ENCODE data around the gene ATG5.

The ATG5 gene

GRCh38 chr6:106181664-106182418 lies 143.7 kb downstream of the ATG5 start:
- DNase-seq (ENCODE audit: low read depth, low spot score): no peak

GRCh38 chr6:106180208-106180607 lies 145.4 kb downstream of the ATG5 start:
- no peak for DNase-seq (ENCODE audit: low read depth, low spot score)

- DNase-seq (ENCODE audit: low read depth, low spot score): no peak
Observed at GRCh38 chr6:106178900-106179299, 146.7 kb downstream of the ATG5 start.

DNA sequence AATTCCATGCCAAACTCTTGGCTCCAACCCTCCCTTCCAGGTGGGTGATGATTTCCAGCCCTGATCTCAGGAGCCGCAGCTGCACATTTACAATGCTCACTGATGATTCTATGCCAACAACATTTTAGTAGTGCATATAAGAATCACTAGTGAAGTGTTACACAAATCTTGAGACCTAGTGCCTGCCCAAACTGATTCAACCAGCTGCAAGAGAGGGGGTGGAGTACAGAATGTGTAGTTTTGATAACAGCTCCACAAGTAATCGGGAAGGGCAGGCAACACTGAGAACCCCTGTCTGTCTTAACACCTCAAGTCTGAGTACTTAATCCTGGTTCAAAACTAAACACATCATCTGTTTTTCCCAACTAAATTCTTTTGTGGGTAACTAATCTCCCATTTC lies 147.8 kb downstream of the ATG5 start:
- no peak for DNase-seq (ENCODE audit: low read depth, low spot score)

GRCh38 chr6:106173124-106173879 lies 152.3 kb downstream of the ATG5 start:
- DNase-seq (ENCODE audit: low read depth, low spot score): no peak

DNA sequence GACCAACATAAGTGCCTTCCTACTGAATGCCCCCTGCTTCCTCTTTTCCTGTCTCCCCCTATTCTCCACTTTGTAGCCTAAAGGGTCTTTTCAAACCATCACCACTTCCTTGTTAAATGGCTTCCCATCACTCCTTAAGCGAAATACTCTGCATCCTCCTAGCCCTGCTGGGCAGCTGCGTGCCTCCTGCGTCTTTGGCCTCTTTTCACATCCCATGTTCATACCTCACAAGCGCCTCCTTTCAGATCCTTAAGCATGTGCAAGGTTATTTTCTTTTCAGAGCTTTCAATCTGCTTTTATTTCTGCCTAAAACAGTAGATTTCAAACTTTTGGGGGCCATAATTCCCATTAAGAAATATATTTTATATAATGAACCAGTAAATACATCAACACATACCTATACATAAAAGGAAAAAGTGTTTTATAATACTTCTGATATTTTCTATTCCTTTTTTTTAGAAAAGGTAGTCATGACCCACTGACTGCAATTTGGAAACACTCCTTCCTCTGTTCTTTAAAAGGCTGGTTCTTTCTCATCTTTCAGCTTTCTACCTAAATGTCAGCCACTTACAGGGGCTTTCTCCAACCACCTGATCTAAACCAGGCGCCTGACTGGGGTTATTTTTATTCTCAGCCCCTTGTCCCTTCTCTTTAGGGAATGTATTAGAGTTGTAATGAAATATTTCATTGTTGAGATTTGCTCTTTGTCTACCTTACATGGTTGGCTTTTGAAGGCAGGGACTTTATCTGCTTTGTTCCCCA lies 155.3 kb downstream of the ATG5 start:
- DNase-seq (ENCODE audit: low read depth, low spot score): no peak

GRCh38 chr6:106169517-106169916 lies 156.0 kb downstream of the ATG5 start:
- DNase-seq (ENCODE audit: low read depth, low spot score): no peak

DNA sequence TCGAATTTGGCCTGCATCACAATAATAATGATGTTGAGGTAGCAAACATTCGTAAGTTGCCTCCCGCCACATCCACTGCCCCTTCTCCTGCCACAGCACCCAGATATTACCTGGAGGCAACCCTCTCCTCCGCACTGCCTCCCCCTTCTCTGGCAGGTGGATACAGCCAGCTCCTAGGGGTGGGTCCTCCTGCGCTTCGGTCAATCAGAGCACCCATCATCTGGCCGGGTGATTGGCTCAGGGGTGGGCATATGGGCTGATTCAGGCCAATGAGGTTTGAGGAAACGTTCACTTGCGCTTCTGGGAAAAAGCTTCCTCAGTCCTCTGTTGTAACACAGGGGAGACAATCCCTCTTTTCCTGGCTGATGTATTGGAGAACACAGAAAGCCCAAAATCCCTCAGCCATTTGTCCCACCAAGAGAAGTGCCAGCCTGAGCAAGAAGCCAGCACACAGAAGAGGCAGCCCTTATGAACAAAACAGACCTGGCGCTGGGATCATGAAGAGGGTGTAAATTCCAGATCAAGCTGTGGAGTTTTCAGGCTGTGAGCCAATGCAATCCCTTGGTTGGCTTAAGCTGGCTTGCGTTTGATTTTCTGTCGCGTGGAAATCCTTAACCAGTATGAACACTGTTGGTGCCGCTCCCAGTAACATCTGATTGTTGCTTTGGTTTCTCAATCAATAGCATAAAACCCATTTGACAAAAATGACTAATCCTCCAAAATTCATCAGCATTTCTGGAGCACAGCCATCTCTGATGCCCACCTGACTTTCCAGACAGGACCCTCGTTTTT lies 157.3 kb downstream of the ATG5 start:
- DNase-seq (ENCODE audit: low read depth, low spot score): no peak

GRCh38 chr6:106167096-106167814 lies 158.3 kb downstream of the ATG5 start:
- DNase-seq (ENCODE audit: low read depth, low spot score): no peak

DNA sequence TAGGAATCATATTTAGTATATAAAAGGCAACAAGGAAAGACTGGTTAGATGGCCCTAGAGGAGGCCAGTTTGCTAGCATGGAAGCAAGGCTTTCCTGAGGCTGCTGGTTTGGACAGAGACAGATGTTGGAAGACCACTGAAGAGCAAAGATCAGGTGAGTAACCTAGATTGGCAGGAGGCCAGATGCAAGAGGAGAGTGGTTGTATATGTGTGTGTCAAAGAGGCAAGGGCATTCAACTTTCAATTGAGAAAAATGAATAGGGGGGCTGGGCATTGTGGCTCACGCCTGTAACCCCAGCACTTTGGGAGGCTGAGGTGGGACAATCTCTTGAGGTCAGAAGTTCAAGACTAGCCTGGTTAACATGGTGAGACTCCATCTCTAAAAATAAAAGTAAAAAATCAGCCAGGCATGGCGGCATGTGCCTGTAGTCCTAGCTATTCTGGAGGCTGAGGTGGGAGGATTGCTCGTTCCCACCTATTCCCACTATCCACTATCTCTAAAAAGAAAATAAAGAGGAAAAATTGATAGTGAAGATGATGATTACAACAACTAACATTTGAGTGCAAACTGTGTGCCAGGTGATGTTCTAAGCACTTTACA lies 159.6 kb downstream of the ATG5 start:
- no peak for DNase-seq (ENCODE audit: low read depth, low spot score)

DNA sequence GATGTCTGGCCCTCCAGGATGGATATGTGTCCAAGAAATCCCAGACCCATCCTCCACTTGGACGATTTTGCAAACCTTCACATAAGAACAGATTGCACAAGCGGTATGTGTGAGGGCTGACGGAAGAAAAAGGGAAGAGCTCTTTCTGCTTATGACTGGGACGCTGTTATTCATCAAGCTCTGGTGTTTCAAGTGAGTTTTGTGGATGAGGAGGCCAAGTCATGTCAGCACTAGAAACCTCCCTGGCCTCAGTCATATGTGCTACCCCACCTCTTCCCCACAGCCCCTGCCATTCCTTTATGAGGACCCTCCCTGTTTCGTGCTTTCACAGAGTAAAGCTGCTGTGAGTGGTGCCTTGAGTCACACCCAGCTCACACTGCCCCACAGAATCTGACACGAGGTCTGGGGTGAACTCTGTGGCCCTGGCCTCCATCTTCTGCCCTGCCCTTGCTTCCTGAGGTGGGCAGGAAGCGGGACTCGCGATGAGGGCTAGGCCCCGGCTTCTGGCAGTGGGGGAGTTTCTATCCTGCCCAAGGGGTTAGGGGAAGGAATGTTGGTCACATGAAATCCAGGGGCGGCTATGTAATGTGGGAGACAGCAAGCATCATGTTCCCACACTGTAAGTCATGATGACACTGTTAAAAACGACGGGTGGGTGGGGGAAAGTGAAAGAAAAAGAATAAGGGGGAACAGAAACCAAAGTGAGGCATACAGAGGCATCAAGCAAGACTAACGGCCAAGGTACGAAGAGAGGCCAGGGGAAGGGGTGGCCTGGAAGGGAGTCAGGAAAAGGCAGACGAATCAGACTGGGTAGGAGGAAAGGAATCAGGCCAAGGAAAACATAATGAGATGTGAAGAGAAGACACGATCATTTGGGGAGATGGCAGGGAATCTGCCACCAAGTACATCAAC lies 161.3 kb downstream of the ATG5 start:
- DNase-seq (ENCODE audit: low read depth, low spot score): no peak

- DNase-seq (ENCODE audit: low read depth, low spot score): no peak
Observed at GRCh38 chr6:106163446-106163965, 162.1 kb downstream of the ATG5 start.

- DNase-seq (ENCODE audit: low read depth, low spot score): no peak
Observed at GRCh38 chr6:106162921-106163320, 162.6 kb downstream of the ATG5 start.

DNA sequence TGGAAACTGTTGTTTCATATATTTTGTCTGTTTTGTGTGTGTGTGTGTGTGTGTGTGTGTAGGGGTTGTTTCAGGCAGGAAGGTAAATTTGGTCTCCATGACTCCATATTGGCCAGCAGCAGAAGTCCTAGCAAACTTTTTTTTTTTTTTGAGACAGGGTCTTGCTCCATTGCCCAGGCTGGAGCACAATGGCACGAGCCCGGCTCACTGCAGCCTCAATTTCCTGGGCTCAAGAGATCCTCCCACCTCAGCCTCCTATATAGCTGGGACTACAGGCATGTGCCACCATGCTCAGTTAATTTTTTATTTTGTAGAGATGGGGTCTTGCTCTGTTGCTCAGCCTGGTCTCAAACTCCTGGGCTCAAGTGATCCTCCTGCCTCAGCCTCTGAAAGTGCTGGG lies 163.7 kb downstream of the ATG5 start:
- no peak for DNase-seq (ENCODE audit: low read depth, low spot score)

- no peak for DNase-seq (ENCODE audit: low read depth, low spot score)
Observed at GRCh38 chr6:106161311-106161874, 164.2 kb downstream of the ATG5 start.

DNA sequence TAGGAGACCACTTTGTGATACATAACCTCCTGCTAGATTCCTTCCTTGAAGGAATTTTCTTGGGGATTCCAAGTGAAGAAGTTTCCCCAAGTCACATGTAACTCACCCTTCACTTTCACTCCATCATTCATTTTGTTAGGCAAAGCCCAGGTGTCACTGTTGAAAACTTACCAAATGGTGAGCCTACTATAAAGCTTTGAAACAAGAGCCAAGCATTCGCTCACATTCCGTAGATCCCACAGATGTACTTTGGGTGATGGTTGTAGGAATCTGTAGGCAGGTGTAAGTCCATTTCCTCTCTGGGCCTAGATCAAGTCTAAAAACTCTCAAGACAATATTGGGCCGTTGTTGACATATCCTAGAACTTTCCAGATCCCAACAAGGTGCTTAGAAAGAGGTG lies 165.4 kb downstream of the ATG5 start:
- no peak for DNase-seq (ENCODE audit: low read depth, low spot score)

- no peak for DNase-seq (ENCODE audit: low read depth, low spot score)
Observed at GRCh38 chr6:106159531-106159940, 166.0 kb downstream of the ATG5 start.

- DNase-seq (ENCODE audit: low read depth, low spot score): no peak
Observed at GRCh38 chr6:106158816-106159215, 166.7 kb downstream of the ATG5 start.

GRCh38 chr6:106156863-106157262 lies 168.7 kb downstream of the ATG5 start:
- DNase-seq (ENCODE audit: low read depth, low spot score): no peak
